GM21360 (cell line): ENCODE data around the gene TBX3.

Experiments
- ATAC-seq: cut with Tn5 transposase; IDR thresholded peaks from one replicate; pipeline ENCODE4 v1.9.1; 2021; ENCODE audit warnings: mild to moderate bottlenecking, moderate library complexity; ENCODE audit not compliant: unreplicated experiment

Gene TBX3

DNA sequence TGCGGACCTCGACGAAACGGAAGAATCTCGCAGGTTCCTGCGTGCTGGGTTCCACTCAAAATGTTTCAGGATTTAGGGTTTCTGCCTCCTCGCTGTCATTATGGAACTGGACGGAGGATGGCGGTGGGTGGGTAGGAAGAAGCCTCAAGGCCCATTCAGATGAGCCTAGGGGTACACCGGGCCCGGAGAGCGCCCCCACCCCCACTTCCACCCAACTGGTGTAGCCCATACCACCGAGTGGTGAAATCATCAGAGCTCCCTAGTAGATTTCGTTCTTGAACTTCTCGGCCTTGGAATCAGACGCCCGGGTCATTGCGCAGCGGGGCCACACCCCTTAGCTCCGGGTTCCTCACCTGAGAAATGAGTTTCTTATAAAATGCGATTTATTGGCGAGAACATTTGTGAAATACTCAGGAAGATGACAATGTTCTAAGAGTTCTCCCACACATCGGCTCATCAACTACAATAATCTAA lies 13.3 kb upstream of the TBX3 start:
- no peak for ATAC-seq

- ATAC-seq, result no peak
These were observed 12.7 kb upstream of the TBX3 start for GRCh38 chr12:114696443-114697242.

DNA sequence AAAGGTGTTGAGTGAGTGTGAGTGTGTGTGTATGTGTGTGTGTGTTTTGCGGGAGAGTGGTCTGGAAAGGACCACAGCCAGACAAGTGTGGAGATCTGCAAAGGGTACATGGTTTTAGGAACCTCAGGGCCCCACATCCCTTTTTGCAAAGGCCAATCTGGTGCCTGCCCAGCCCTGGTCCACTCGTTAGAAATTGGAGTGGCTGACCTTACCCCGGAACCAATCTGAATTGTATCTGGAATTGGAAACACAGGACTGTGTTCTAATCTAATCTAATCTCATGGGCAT lies 11.3 kb upstream of the TBX3 start:
- ATAC-seq, result no peak

GRCh38 chr12:114694436-114695304 lies 10.7 kb upstream of the TBX3 start:
- no peak for ATAC-seq

DNA sequence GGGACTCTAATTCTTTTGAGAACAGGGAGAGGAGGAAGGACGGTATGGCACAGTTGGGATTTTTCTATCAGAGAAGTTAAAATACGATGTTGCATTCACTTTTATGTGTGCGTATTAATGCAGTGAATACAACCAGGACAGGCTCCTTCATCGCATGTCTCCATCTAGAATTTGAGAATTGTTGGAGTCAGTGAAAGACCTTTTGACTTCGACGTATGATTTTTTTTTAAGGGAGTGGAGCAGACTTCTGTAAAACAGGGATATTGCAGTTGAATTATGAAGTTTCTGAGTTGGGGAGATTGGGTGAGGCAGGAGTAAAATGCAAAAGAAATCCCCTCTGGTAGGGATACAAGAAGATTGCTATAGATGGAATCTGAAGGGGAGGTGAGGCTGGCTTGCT lies 9.6 kb upstream of the TBX3 start:
- ATAC-seq, result no peak

DNA sequence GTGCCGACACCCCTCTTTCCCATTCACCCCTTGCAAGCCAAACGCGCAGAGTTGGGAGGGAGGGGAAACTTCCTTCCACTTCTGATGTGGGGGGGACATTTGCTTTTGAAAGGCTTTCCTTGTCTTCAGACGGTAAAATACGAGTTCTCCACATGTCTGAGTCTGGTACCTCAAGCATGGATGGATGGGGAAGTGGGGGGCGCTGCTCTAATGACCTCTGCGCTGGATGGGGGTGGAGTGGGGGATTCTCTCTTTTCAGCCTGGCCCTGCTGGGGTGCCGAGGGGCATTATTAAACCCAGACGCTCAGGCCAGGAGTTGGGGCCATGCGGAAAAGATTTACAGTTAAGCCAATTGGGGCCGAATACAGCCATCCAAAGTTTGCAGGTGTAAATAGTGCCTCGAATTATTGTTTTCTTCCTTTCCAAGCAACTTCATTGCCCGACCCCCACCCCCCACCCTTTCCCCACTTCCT lies 9.1 kb upstream of the TBX3 start:
- ATAC-seq, result no peak

DNA sequence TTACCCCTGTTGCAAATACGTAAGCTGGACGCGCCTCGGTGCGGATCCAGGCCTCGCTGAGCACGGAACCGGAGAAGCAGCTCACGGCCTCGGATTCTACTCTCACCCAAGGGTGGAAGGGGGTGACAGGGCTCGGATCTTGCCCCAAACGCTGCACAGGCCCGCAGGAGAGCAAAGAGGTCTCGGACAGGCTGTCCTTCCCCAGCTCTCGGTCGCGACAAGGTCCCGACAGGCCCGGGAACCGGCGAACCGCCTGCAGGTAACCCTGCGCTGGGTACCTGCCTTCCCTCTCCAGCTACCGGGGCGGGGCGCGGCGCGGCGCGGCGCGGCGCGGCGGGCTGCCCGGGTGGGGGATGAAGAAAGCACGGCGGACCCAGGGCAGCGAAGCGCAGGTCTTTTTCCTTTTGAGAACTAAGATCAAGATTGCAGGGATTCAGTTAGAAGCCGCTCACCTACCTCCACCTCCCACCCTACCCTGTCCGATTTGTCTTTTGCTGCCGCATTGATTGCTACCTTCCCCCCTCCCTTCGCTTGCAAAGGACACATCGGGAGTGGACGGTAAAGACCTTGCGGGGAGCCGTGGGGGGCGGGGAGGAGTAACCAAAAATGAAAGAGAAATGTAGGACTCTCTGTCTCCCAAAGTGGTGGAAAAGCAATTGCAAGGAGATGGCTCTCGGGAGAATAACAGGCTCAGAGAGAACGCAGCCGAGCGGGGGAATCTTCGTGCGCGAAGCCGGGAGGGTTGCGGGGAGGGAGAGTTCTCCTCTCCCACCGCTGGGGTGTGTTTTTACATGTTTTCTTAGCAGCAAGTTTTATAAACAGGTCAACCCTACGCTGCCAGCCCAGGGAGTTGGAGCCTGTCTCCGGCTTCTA lies 8.4 kb upstream of the TBX3 start:
- ATAC-seq, result no peak

- ATAC-seq, result no peak
These were observed 7.8 kb upstream of the TBX3 start for GRCh38 chr12:114691763-114692185.

DNA sequence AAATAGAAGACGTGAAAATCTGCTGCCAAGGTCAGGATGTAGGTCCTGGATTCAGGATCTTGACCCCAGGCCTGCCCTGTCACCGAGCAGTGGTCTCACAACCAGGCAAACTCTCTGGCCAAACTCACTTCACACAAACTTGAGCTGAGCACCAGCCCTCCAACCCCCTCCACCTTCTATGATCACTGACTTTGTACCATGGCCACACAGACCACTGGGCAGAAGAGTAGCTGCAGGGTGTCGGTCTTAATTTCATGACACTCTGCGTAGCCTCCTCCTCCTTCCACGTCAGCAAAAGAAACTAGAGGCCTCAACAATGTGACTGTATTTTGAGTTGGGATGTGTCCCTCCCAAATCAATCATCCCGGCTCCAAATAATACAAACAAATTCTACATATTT lies 7.2 kb upstream of the TBX3 start:
- ATAC-seq, result no peak

- ATAC-seq, result no peak
These were observed 6.5 kb upstream of the TBX3 start for GRCh38 chr12:114690267-114691135.

GRCh38 chr12:114689075-114689994 lies 5.4 kb upstream of the TBX3 start:
- no peak for ATAC-seq

- ATAC-seq, result no peak
These were observed 4.4 kb upstream of the TBX3 start for GRCh38 chr12:114688256-114688845.

- ATAC-seq, result no peak
These were observed 3.8 kb upstream of the TBX3 start for GRCh38 chr12:114687802-114688201.

DNA sequence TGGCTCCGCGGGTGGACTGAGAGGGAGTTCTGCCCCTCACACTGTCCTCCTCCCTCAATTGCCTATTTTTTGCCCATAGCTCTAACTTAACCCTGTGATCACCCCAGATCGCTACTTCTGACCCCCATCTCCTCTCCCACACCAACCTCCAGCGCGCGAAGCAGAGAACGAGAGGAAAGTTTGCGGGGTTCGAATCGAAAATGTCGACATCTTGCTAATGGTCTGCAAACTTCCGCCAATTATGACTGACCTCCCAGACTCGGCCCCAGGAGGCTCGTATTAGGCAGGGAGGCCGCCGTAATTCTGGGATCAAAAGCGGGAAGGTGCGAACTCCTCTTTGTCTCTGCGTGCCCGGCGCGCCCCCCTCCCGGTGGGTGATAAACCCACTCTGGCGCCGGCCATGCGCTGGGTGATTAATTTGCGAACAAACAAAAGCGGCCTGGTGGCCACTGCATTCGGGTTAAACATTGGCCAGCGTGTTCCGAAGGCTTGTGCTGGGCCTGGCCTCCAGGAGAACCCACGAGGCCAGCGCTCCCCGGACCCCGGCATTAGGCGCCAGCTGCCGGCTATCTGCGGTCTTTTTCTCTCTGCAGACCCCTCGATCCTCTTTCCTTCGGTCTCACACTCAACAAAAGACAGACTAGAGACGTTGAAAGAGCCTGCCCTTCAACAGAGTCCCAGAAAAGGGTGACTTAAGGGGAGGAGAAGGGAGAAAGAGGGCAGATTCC lies 3.0 kb upstream of the TBX3 start:
- no peak for ATAC-seq

- no peak for ATAC-seq
These were observed 2.4 kb upstream of the TBX3 start for GRCh38 chr12:114686426-114686772.

GRCh38 chr12:114685869-114686268 lies 1.9 kb upstream of the TBX3 start:
- ATAC-seq, result no peak

DNA sequence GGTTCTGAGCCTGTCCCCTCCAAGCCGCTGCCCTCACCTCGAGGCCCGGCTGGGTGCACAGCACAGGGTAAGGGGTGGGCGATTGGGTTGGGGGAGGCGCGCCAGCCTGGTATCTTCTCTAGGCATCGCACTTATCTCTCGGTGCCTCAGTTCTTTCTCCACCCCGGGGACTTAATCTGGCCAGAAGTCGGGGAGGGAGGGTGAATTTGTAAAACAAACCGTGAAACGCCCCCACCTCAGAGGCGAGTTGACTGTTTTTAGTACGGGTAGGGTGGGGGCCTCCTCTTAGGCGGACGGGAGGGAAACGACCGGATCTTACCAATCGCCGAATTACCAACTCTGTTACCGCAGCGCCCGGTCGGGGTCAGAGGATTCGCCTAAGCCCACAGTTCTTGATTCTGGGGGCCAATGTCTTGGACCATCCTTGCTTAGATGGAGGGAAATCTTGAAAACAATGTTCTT lies 1.4 kb upstream of the TBX3 start:
- no peak for ATAC-seq

DNA sequence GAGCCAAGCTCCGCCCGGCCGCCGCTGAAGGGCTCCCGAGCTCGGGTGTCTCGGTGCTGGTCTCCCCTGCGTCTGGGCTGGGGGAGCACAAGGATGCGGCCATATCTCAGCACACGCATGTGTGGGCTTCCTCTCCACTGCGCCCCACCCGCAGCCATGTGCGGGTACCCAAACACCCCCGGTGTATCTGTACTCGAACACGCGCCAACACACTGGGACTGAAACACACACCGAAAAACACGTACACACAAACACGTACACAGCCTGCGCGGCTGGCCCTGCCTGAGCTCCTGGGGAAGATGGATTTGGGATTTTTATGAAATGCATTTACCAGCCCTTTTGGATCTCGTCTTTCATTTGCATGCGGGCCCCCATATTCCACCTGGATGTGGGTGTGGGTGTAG lies 897 bp upstream of the TBX3 start:
- ATAC-seq, result peak; percentile 9
